Activated CD8-positive, alpha-beta memory T cell treated with anti-CD3 and anti-CD28 coated beads for 24 hours (primary cell): ENCODE data around the gene RAB5IF.
"Not testable (repeated sequence)": the region's sequence is repeated elsewhere in the genome, so short reads cannot be mapped to it uniquely, and the experiment has no call there.

Experiments used
- DNase-seq: peaks from one replicate; pipeline ENCODE4 v3.0.0-alpha.2; 2020

Gene RAB5IF, protein sequence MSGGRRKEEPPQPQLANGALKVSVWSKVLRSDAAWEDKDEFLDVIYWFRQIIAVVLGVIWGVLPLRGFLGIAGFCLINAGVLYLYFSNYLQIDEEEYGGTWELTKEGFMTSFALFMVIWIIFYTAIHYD

DNA sequence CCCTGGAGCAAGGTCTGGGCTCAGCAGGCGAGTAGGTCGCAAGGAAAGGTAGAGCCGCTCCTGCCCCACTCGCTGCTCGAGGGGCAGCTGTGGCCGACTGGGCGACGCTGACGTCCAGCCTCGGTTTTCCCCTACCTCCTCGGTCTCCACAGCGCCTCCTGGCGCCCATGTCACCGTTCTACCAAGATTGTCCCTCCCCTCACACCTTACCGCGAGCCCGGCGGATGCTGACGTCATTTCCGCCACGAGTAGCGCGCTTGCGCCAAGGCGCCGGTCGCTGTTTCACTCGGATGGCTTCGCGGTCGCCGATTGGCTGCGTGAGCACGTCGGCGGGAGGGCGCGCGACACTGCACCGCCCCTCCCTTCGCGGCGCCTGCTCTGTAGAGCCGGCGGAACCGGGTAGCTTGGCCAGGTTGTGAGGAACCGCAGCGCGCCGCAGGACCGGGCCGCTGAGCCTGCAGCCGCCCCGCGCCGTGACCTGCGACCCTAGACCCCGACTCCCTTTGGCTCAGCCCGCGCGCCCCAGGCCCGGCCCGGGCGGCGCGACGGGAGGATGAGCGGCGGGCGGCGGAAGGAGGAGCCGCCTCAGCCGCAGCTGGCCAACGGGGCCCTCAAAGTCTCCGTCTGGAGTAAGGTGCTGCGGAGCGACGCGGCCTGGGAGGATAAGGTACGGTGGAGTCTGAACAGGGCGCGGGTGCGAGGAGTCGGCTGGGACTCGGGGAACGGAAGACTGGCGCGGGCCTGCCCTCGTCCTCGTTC is at the start of gene RAB5IF:
RAB5IF (plus strand) TSS at position 381 of the 759 bp plus-strand sequence; CDS start at position 554, 173 bp downstream.
- DNase-seq, result peak; percentile 99

- DNase-seq, result no peak
These were observed 42.9 kb upstream of the RAB5IF start for GRCh38 chr20:36562724-36563123.

GRCh38 chr20:36563374-36563773 is 42.2 kb upstream of the RAB5IF start:
- no peak for DNase-seq

GRCh38 chr20:36564078-36564725 is 41.4 kb upstream of the RAB5IF start:
- not testable (repeated sequence) for DNase-seq

- DNase-seq, result not testable (repeated sequence)
These were observed 40.9 kb upstream of the RAB5IF start for GRCh38 chr20:36564726-36565121.

GRCh38 chr20:36565520-36565919 is 40.1 kb upstream of the RAB5IF start:
- no peak for DNase-seq

- no peak for DNase-seq
These were observed 35.6 kb upstream of the RAB5IF start for GRCh38 chr20:36569847-36570429.

DNA sequence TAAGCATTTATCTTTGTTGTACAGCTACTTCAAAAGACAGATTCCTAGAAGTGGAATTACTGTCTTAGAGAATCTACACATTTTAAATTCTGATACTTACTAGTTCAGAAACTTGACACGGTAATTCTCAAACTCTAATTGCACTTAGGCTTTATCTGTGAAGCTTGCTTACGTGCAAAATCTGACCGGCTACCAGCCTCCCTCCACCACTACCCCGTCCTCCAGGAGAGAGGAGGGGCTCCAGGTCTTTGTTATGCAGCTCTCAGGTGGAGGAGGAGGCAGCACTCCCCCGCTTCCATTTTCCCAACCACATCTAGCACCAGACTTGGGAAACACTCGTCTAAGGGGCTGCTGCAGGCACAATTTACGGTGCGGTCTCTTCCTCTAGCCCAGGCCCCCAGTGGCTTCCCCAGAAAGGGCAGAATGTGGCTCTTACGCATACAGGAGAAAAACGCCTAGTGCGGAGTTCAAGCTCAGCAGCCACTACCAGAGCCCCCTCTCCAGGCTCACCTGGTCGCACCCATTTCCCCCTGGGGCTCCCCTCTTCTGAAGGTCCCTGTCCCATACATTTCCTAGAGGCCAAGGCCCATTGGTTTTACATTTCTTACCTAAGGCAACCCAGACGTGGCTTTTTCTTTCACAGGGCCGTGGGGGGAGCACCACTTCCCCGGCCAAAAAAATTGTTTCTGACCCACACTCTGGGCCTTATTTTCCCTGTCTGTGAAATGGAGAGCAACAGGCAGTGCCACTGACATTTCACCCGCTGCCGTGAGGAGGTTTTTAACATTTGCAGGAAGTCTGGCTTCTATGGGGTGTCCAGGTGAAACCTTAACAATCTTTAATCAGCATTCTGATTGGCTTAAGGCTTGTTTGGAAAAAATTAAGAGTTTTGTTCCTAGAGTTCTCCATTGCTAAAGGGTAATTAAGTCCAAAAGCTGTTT is 33.7 kb upstream of the RAB5IF start:
- DNase-seq, result no peak

DNA sequence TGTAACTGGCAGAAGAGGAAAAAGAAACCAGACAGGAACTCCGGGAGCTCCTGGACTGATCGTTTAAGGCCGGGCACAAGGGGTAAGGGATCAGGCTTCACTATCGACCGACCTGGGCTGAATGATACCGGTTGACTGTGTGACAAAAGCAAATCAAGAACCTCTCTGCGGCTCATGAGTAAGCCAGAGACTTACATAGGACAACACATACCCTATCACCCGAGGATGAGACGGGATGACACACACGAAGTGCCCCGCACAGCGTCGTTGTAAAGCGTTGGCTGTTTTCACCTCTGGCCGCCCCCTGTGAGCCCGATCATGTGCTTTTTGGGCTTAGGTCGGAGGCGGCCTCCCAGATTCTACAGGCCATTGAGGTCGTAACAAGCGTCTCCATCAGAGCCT is 32.9 kb upstream of the RAB5IF start:
- DNase-seq, result no peak

DNA sequence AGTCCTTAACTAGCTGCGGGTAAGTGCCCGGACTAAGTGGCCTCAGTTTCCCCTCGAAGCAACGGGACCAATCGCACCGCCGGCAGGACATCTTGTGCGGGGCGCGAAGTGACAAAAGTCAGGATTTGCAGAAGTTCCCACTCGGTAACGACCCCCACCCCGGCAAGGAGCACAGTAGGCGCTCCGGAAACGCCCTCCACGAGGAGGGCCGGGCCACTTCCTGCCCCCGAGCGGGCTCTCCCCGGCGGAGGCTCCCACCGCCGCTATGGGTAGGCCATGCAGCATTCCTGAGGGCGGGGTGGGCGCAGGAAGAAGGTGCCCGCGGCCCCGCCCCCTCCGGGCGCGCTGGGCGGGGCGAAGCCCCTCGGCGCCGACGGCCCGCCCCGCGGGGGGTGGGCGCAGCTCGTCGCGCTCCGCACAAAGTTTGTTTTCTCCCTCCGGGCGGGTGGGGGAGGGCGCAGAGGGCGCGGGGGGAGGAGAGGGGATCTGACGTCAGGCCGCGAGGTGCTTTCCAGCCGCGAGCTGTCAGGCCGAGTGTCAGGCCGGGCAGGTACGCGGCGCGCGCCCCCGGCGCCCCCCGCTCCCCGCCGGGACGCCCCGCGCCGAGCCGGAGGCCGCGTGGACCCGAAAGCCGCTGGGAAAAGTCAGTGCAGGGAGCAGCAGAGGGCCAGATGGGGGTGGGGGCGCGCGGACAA is 32.3 kb upstream of the RAB5IF start, which contains the start of gene TGIF2:
TGIF2 (plus strand) TSS at position 495 of the 695 bp plus-strand sequence. CDS start 5,178 bp downstream, outside the sequence.
- DNase-seq, result peak; percentile 96

- DNase-seq, result peak; percentile 76
These were observed 31.7 kb upstream of the RAB5IF start for GRCh38 chr20:36573798-36574365.

- DNase-seq, result peak; percentile 83
These were observed 31.0 kb upstream of the RAB5IF start for GRCh38 chr20:36574366-36575135.

DNA sequence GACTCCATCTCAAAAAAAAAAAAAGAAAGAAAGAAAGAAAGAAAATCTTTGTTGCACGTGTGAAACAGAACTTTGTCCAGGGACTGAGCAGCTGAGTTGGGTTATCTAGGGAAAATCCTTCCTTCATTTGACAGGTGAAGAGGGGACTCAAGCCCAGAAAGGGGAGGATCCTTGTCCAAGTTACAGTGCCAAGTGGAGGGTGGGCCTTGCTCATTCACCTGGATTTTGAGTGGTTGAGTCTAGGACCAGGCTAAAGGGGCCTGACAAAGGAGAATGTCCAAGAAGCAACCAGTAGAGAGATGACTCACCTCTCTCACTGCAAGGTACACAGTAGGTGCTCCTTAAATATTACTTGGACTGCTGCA is 29.5 kb upstream of the RAB5IF start:
- no peak for DNase-seq

DNA sequence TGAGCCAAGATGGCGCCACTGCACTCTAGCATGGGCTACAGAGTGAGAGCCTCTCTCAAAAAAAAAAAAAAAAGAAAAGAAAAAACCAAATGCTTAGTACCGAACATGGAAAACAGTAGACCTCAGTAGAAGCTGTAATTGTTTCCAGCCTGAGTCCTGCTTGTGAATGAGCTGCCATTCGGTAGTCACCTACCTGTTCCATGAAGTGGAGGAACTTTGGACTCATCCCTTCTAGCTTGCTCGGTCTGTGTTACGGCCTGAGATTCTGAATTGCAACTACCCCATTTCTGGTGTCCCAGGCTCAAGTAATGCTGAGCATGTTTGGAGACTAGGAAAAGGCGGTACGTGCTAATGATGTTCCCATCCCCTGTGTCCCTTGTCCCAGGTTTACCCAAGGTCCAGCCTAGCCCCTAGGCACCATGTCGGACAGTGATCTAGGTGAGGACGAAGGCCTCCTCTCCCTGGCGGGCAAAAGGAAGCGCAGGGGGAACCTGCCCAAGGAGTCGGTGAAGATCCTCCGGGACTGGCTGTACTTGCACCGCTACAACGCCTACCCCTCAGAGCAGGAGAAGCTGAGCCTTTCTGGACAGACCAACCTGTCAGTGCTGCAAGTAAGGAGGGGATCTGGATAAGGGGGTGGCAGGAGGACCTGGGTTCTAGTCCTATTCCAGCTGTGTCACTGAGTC is 27.1 kb upstream of the RAB5IF start:
- no peak for DNase-seq

GRCh38 chr20:36579996-36580545 is 25.5 kb upstream of the RAB5IF start:
- no peak for DNase-seq

GRCh38 chr20:36582322-36582721 is 23.3 kb upstream of the RAB5IF start:
- no peak for DNase-seq

- DNase-seq, result no peak
These were observed 22.8 kb upstream of the RAB5IF start for GRCh38 chr20:36582821-36583220.

- no peak for DNase-seq
These were observed 21.5 kb upstream of the RAB5IF start for GRCh38 chr20:36584018-36584481.

DNA sequence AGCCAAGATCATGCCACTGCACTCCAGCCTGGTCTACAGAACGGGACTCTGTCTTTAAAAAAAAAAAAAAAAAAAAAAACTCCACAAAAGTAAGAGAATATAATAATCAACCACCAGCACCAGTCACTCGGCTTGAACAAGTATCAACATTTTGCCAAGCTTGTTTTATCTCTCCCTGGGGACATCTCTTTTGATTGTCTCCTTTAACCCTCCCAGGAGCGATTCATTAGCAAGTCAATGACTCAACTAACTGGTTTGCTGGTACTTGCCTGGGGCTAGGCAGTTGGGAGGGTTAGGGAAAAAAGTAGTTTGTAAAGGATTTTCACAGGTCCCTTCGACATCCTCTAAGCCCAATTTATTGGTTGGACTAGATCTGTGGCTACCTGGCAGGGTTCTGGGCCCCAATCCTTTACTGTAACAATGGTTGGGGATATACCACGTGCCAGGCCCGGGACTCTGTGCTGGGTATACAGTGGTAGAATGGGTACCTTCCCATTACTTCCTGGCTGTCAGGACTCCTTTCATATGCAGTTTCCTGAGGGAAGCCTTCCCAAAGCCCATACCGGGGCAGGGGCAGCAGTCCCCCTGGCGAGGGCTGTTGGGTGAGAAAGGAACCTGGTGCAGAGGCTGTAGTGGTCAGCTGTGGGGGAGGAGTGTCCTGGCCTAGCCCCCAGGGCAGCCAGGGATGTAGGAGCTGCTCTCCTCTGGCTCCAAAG is 20.0 kb upstream of the RAB5IF start:
- DNase-seq, result no peak
